ENCODE data around the gene PNPT1. TPM values are rescaled to one million over a fixed set of nuclear protein-coding genes. Genes with fewer than 3 reads are reported as not detected.
"Not testable (repeated sequence)": the region's sequence is repeated elsewhere in the genome, so short reads cannot be mapped to it uniquely, and the experiment has no call there.

The PNPT1 gene
- 10 to 100 TPM; 19.6 to 29.1 (median 24.6) TPM for total RNA-seq
- 10 to 100 TPM; 10.1 to 12.3 TPM for polyA plus RNA-seq
- long read RNA-seq, donor 1, full-length matches to known transcripts = 52 of 75 reads
- long read RNA-seq, donor 1, partial matches to known transcripts = 4 of 75 reads
- long read RNA-seq, donor 1, other reads (novel, unspliced or antisense) = 19 of 75 reads
- long read RNA-seq, donor 2, full-length matches to known transcripts = 60 of 79 reads
- long read RNA-seq, donor 2, partial matches to known transcripts = 4 of 79 reads
- long read RNA-seq, donor 2, other reads (novel, unspliced or antisense) = 15 of 79 reads
- long read RNA-seq, donor 3, full-length matches to known transcripts = 125 of 168 reads
- long read RNA-seq, donor 3, partial matches to known transcripts = 12 of 168 reads
- long read RNA-seq, donor 3, other reads (novel, unspliced or antisense) = 31 of 168 reads

GRCh38 chr2:55693181-55694125 is at the start of gene PNPT1:
TSS of gene PNPT1 (minus strand) at chr2:55693844. CDS start at chr2:55693823, 21 bp downstream.
- 0% methylated on average over 56 of the region's 56 CpGs for WGBS, 2 donors
- ATAC-seq (peak; percentile 100), DNase-seq (peak; percentile 93 to 95)
- Histone ChIP-seq H3K27ac (peak within 1 kb of the TSS in 9 of 10 donors; percentile 7 to 76 (median 51)), H3K4me1 (peaks cover 0 to 16% (median 11%) of the 10 kb centered on the region in 9 donors), H3K36me3 (peaks cover 0 to 16% (median 0%) of the 10 kb centered on the region in 9 donors), H3K4me3 (peak within 1 kb of the TSS; percentile 57 to 90 (median 86)), H3K27me3 (peaks cover 0 to 6% (median 0%) of the 10 kb centered on the region in 7 donors), H3K9me3 (no peaks in the 10 kb centered on the region)
- TF ChIP-seq CTCF (IDR thresholded peaks at IDR 0.05) = no peak
- intact Hi-C loops (cut with DNase I) = no loop called here

- DNase-seq (no peak), ATAC-seq (no peak)
- Histone ChIP-seq H3K36me3 (no peaks in the 10 kb centered on the region), H3K4me1 (no peaks in the 10 kb centered on the region), H3K27me3 (peaks cover 0 to 10% (median 0%) of the 10 kb centered on the region in 7 donors), H3K4me3 (no peak overlapping the region), H3K9me3 (peaks cover 0 to 3% (median 0%) of the 10 kb centered on the region in 11 donors), H3K27ac (no peak overlapping the region)
- TF ChIP-seq CTCF (IDR thresholded peaks at IDR 0.05) = no peak
- WGBS, 2 donors = 88 to 94% methylated on average over 3 of the region's 3 CpGs
- intact Hi-C loops (cut with DNase I) = no loop called here
Observed at GRCh38 chr2:55742996-55743395, 49.4 kb upstream of the PNPT1 start.

DNA sequence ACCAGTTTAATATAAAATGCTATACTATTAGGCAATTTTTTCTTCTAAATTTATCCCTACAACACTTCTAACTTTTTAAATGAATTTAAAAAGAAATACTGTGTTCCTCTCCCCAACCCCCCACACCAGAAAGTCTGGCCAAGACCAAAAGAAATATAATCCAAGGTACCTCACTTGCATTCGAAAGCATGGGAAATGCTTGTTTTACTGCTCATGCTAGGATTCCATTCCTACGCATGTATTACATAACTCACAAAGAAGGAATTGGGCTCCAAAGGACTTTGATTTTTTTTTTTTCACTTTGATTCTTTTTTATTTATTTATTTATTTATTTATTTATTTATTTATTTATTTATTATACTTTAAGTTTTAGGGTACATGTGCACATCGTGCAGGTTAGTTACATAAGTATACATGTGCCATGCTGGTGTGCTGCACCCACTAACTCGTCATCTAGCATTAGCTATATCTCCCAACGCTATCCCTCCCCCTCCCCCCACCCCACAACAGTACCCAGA is 42.4 kb upstream of the PNPT1 start:
- H3K4me1 ChIP-seq; intact Hi-C loops (cut with DNase I); H3K4me3 ChIP-seq; H3K9me3 ChIP-seq; ATAC-seq; DNase-seq; H3K27ac ChIP-seq; H3K27me3 ChIP-seq; H3K36me3 ChIP-seq: not testable (repeated sequence)
- WGBS, 2 donors = 85 to 88% methylated on average over 5 of the region's 5 CpGs

GRCh38 chr2:55734726-55735125 is 41.1 kb upstream of the PNPT1 start:
- H3K36me3 ChIP-seq = no peaks in the 10 kb centered on the region
- no peak for DNase-seq
- H3K27ac ChIP-seq = no peak overlapping the region
- no peak for ATAC-seq
- peaks cover 0 to 3% (median 0%) of the 10 kb centered on the region in 7 donors for H3K27me3 ChIP-seq
- intact Hi-C loops (cut with DNase I) = no loop called here
- 87 to 91% methylated on average over 1 of the region's 1 CpG for WGBS, 2 donors
- H3K4me1 ChIP-seq = no peaks in the 10 kb centered on the region
- H3K9me3 ChIP-seq = no peaks in the 10 kb centered on the region
- H3K4me3 ChIP-seq = no peak overlapping the region
- no peak for TF ChIP-seq CTCF (IDR thresholded peaks at IDR 0.05)

Measured in heart right ventricle (tissue), 16 donors.